HepG2 (cell line): Measurements from ENCODE around the gene HNRNPL. TPM values are rescaled to one million over a fixed set of nuclear protein-coding genes. Genes with fewer than 3 reads are reported as not detected.

Experiments used
- ATAD3A ChIP-seq: sonication (generic); formaldehyde crosslinking; IDR thresholded peaks from 2 replicates; pipeline ENCODE4 v1.4.0; 2020; ENCODE audit warnings: missing genetic modification reagents
- CEBPB ChIP-seq: IDR thresholded peaks from 2 replicates; pipeline ENCODE4 v1.6.1; 2011; ENCODE audit warnings: low read depth, low read length, improper control_type of control experiment, borderline replicate concordance
- CTCF ChIP-seq: sonication (generic); formaldehyde crosslinking; IDR thresholded peaks from 2 replicates; pipeline ENCODE4 v1.5.0; 2020; ENCODE audit warnings: mild to moderate bottlenecking, missing genetic modification reagents, moderate library complexity
- DMTF1 ChIP-seq: sonication (generic); formaldehyde crosslinking; IDR thresholded peaks from 2 replicates; pipeline ENCODE4 v1.4.0; 2020; ENCODE audit warnings: mild to moderate bottlenecking, missing genetic modification reagents
- ELF3 ChIP-seq: IDR thresholded peaks from 2 replicates; pipeline ENCODE4 v1.6.1; 2016; ENCODE audit warnings: missing genetic modification reagents, missing compliant biosample characterization
- FIP1L1 ChIP-seq: fragments of 200-400 bp; formaldehyde crosslinking; IDR thresholded peaks from 2 replicates; pipeline ENCODE4 v1.6.1; 2018; ENCODE audit warnings: low read depth, mild to moderate bottlenecking, low read length, moderate library complexity, borderline replicate concordance; ENCODE audit not compliant: insufficient read depth
- FLYWCH1 ChIP-seq: sonication (generic); formaldehyde crosslinking; IDR thresholded peaks from 2 replicates; pipeline ENCODE4 v1.8.1; 2023; ENCODE audit warnings: mild to moderate bottlenecking, missing genetic modification reagents
- FOXK2 ChIP-seq: fragments of 450-650 bp; IDR thresholded peaks from 2 replicates; pipeline ENCODE4 v1.6.1; 2016
- GMEB1 ChIP-seq: sonication (generic); formaldehyde crosslinking; IDR thresholded peaks from 2 replicates; pipeline ENCODE4 v1.5.1; 2020; ENCODE audit warnings: missing genetic modification reagents, mild to moderate bottlenecking, borderline replicate concordance
- RFX1 ChIP-seq: fragments of 450-650 bp; IDR thresholded peaks from 2 replicates; pipeline ENCODE4 v1.6.1; 2017
- RFXANK ChIP-seq: IDR thresholded peaks from 2 replicates; pipeline ENCODE4 v1.6.1; 2016
- SAP130 ChIP-seq: IDR thresholded peaks from 2 replicates; pipeline ENCODE4 v1.6.1; 2016; ENCODE audit warnings: low read depth
- TFAP4 ChIP-seq: sonication (generic); IDR thresholded peaks from 2 replicates; pipeline ENCODE4 v1.6.1; 2016; ENCODE audit warnings: low read depth, borderline replicate concordance
- ZBTB33 ChIP-seq: sonication (generic); formaldehyde crosslinking; IDR thresholded peaks from 2 replicates; pipeline ENCODE4 v1.4.0; 2020; ENCODE audit warnings: missing genetic modification reagents
- ZFX ChIP-seq: sonication (generic); formaldehyde crosslinking; IDR thresholded peaks from 2 replicates; pipeline ENCODE4 v1.4.0; 2020; ENCODE audit warnings: mild to moderate bottlenecking, low read depth, missing genetic modification reagents, moderate library complexity
- ZKSCAN1 ChIP-seq: fragments of 150-350 bp; IDR thresholded peaks from 2 replicates; pipeline ENCODE4 v1.6.1; 2014; ENCODE audit warnings: low read length
- ZNF18 ChIP-seq: sonication (generic); formaldehyde crosslinking; IDR thresholded peaks from 2 replicates; pipeline ENCODE4 v1.8.0; 2022; ENCODE audit warnings: mild to moderate bottlenecking, missing genetic modification reagents; ENCODE audit not compliant: insufficient replicate concordance
- ZNF205 ChIP-seq: IDR thresholded peaks from 2 replicates; pipeline ENCODE4 v1.6.1; 2018; ENCODE audit warnings: missing biosample characterization, missing genetic modification reagents
- ZNF331 ChIP-seq: sonication (generic); formaldehyde crosslinking; IDR thresholded peaks from 2 replicates; pipeline ENCODE4 v1.4.0; 2020; ENCODE audit warnings: missing genetic modification reagents
- ZNF672 ChIP-seq: sonication (generic); formaldehyde crosslinking; IDR thresholded peaks from 2 replicates; pipeline ENCODE4 v1.8.1; 2022; ENCODE audit warnings: missing genetic modification reagents
- polyA plus RNA-seq, 8 experiments: library from polyadenylated mRNA; depleted of rRNA in 3 of 8; stranded (reverse) in 7 of 8; unstranded in 1 of 8; fragments of >200 nt; fragmentation: Illumina TruSeq in 4 of 8; extraction: Trizol in 4 of 8; gene quantifications; 2 replicates each; pipeline versions ENCODE4 v1.2.1 to v1.2.3, GENCODE V29; 2011 to 2016; ENCODE audit warnings: low read depth in 4 of 8, missing spikeins in 1 of 8, mixed read lengths in 1 of 8; ENCODE audit not compliant: insufficient read depth in 1 of 8
- total RNA-seq, 5 experiments: library from RNA; depleted of rRNA; stranded (reverse); fragments of >200 nt; fragmentation: Illumina TruSeq; extraction: Trizol; gene quantifications; 2 replicates each; pipeline ENCODE4 v1.2.3, GENCODE V29; 2016; ENCODE audit warnings: low read depth in 1 of 5

The HNRNPL gene
- total and polyA plus RNA-seq, 2 of the 13 experiments (the other 11 are each of a cell fraction or from before 2014, with no cell fraction given), result 156 to 278 TPM

- TF ChIP-seq DMTF1 (CRISPR knock-in tag), result no peak
- TF ChIP-seq ZNF331, result no peak
- TF ChIP-seq GMEB1 (CRISPR knock-in tag), result no peak
- TF ChIP-seq CTCF (CRISPR knock-in tag), result 0 out of 2 replicates have a peak, but pooled peaks have one; percentile 7
- no peak for TF ChIP-seq RFX1
- no peak for TF ChIP-seq ELF3 (CRISPR knock-in tag)
- no peak for TF ChIP-seq CEBPB
- TF ChIP-seq FOXK2, result no peak
- no peak for TF ChIP-seq RFXANK (CRISPR knock-in tag)
- TF ChIP-seq ZKSCAN1, result no peak
- TF ChIP-seq ZNF18 (CRISPR knock-in tag), result peak; percentile 12
- no peak for TF ChIP-seq TFAP4
- no peak for TF ChIP-seq FLYWCH1 (CRISPR knock-in tag)
- TF ChIP-seq ZFX (CRISPR knock-in tag), result no peak; the same call in 1 of the 2 replicates
- no peak for TF ChIP-seq FIP1L1
- TF ChIP-seq ZNF672, result no peak
- 0 out of 2 replicates have a peak, but pooled peaks have one; percentile 8 for TF ChIP-seq ZBTB33 (CRISPR knock-in tag)
- no peak for TF ChIP-seq ZNF205 (CRISPR knock-in tag)
- TF ChIP-seq SAP130 (CRISPR knock-in tag), result no peak; the same call in 1 of the 2 replicates
- TF ChIP-seq ATAD3A (CRISPR knock-in tag), result no peak
Measured at GRCh38 chr19:38852231-38853044, 2.7 kb upstream of the HNRNPL start (continued).
